Measurements from ENCODE around the gene CFC1B.
"Not testable (repeated sequence)": the region's sequence is repeated elsewhere in the genome, so short reads cannot be mapped to it uniquely, and the experiment has no call there.

The CFC1B gene

DNA sequence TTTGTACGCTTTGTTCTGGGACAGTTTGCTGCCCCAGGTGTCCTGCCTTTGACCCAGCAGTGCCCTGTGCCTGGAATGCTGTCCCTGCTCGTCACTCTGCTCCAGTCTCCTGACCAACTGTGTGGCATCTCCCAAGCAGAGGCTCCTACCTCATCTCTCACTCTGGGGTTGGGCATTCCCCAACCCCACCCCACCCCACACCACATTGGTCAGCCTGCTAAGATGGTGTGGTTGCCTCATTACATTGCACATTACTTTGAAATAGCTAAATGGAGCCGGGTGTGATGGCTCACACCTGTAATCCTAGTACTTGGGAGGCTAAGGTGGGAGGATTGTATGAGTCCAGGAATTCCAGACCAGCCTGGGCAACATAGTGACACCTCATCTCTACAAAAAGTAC lies 50.9 kb downstream of the CFC1B start:
- DNase-seq, result not testable (repeated sequence)

DNA sequence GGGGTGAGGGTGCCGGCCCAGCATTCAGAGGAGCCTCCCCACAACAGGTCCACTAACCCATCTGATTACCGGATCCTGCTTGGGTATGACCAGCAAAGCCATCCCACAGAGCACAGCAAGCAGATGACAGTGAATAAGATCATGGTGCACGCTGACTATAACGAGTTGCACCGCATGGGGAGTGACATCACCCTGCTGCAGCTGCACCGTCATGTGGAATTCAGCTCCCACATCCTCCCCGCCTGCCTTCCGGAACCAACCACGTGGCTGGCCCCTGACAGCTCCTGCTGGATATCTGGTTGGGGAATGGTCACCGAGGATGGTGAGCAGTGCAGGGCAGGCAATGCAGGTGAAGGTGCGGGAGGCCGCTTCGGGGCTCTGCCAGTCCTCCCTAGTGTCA lies 53.2 kb downstream of the CFC1B start:
- DNase-seq, result not testable (repeated sequence)

DNA sequence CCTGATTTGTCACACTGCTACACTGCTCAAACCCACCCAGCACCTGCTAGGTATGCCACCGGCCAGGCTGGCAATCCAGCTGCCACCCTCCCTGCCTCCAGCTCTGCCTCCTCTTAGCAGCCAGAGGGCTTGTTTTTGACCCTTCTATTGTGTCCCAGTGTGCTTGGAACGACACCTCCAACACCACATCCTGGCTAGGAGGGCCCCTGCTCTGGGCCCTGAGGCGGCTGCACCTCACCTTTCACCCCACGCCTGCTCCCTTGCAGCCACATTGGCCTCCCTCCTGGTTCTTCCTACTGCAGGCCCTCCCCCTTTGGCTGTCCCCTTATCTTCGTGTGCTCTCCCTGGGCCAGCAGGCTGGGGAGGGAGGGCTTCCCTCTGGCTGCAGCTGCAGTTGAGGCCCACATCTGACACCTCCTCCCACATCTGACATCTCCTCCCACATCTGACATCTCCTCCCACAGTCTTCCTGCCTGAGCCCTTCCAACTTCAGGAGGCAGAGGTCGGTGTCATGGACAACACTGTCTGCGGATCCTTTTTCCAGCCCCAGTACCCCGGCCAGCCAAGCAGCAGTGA lies 55.3 kb downstream of the CFC1B start:
- not testable (repeated sequence) for DNase-seq

DNA sequence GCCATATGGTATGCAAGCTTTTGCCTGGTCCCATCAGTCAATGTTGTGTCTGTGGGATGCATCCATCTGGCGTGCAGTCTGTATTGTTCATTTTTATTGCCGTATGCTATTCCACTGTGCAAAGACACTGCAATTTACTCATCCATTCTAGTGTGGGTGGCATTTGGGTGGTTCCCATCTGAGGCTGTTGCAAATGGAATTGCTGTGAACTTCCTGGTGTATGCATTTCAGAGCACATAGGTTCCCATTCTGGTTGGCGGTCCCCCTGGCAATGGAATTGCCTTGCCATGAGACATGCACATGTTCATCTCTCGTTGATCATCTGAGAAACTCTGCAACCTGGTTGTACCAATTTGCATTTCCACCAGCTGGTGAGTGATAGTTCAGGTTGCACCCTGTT lies 56.5 kb downstream of the CFC1B start:
- DNase-seq, result not testable (repeated sequence)

All from NCI-H1092 (cell line).